Stimulated activated naive B cell treated with anti-CD40 and anti-IgM and Interleukin-4, amounts not matched to agents 10 μg/mL and 1 μg/mL and 100 μg/mL, for 72 hours (primary cell): Measurements from ENCODE around the gene TRABD2B.

ENCODE experiments used
- ATAC-seq, 2 donors: fragments of 150-1000 bp; cut with Tn5 transposase; replicated peaks; 2 replicates each; pipeline ENCODE4 v1.10.0; 2021; ENCODE audit warnings: moderate library complexity in 1 of 2
- DNase-seq: peaks from one replicate; pipeline ENCODE4 v3.0.0; 2021
- H3K27ac Mint-ChIP-seq: one replicate; pipeline ENCODE4 v1.8.0; 2022; ENCODE audit warnings: mild to moderate bottlenecking, mixed read lengths
- H3K27me3 Mint-ChIP-seq, 2 donors: one replicate each; pipeline ENCODE4 v1.8.0; 2022; ENCODE audit warnings: mixed read lengths in 2 of 2
- H3K36me3 Mint-ChIP-seq, 2 donors: one replicate each; pipeline ENCODE4 v1.8.0; 2022; ENCODE audit warnings: mixed read lengths in 2 of 2, mild to moderate bottlenecking in 1 of 2
- H3K4me1 Mint-ChIP-seq, 2 donors: one replicate each; pipeline ENCODE4 v1.8.0; 2022; ENCODE audit warnings: mixed read lengths in 2 of 2, mild to moderate bottlenecking in 1 of 2
- H3K4me3 Mint-ChIP-seq, 2 donors: one replicate each; pipeline ENCODE4 v1.8.0; 2022; ENCODE audit warnings: mild to moderate bottlenecking in 2 of 2, mixed read lengths in 2 of 2, moderate library complexity in 1 of 2
- H3K9me3 Mint-ChIP-seq, 2 donors: one replicate each; pipeline ENCODE4 v1.8.0; 2022; ENCODE audit warnings: mixed read lengths in 2 of 2, mild to moderate bottlenecking in 1 of 2

TRABD2B gene

DNA sequence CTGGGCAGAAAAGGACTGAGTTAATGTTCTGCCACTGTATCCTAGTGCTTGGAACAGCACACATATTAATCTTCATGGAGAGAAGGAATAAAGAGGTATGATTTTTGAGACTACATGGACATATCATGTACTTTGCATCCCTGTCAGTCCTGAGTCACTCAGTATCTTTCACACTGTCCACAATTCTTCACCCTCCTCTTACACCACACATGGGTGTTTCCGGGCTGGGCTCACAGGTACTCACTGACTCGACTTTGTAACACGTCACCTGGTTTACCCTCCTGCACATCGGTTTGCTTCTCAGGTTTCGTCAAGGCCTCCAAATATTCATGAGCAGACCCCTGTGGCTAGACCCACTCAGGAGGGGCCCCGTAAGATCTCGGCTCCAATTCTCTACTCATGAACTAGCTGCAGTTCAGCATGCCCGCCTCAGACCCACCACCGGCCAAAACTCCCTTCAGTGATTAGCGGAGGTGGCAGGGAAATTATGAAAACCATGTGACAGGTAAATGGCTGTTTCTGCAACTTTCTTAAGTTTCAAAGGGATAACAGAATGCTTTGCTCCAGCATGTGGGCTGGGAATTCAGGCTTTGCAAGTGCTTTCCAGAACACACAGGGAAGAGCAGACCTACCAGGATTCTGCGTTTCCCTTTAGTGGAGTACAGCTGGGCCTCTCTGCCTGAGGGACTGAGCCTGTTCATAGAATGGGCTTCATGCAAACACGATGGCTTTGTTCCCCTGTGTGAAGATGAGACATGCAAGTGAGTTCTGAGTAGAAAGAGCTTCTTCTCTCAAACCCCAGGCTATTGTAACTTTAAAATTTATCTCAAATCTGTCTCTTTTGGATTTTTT lies 31.3 kb upstream of the TRABD2B start:
- H3K4me3 Mint-ChIP-seq = no peak overlapping the region
- no peak for ATAC-seq
- no peaks in the 10 kb centered on the region for H3K9me3 Mint-ChIP-seq
- DNase-seq = no peak
- H3K4me1 Mint-ChIP-seq = no peaks in the 10 kb centered on the region
- H3K27me3 Mint-ChIP-seq = peaks cover 8 to 18% of the 10 kb centered on the region in 2 donors
- H3K36me3 Mint-ChIP-seq = no peaks in the 10 kb centered on the region
- no peak overlapping the region for H3K27ac Mint-ChIP-seq

DNA sequence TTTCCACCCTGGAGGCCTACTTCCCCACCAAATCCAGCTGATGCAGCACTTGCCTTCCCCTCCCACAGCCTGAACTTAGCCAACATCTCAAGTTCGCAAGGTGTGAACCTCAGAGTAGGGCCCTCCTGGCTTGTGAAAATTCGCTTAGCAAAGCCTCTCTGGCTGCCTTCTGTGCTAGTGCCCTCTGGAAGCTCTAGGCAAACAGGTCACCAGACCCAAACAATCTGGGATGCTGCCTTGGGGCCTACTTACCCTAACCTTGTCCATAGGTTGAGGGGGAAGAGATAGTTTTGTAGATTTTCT lies 30.3 kb upstream of the TRABD2B start:
- Mint-ChIP-seq H3K36me3 (no peaks in the 10 kb centered on the region), H3K4me3 (no peak overlapping the region), H3K4me1 (no peaks in the 10 kb centered on the region), H3K27me3 (peaks cover 8 to 18% of the 10 kb centered on the region in 2 donors), H3K27ac (no peak overlapping the region), H3K9me3 (no peaks in the 10 kb centered on the region)
- no peak for ATAC-seq
- no peak for DNase-seq

DNA sequence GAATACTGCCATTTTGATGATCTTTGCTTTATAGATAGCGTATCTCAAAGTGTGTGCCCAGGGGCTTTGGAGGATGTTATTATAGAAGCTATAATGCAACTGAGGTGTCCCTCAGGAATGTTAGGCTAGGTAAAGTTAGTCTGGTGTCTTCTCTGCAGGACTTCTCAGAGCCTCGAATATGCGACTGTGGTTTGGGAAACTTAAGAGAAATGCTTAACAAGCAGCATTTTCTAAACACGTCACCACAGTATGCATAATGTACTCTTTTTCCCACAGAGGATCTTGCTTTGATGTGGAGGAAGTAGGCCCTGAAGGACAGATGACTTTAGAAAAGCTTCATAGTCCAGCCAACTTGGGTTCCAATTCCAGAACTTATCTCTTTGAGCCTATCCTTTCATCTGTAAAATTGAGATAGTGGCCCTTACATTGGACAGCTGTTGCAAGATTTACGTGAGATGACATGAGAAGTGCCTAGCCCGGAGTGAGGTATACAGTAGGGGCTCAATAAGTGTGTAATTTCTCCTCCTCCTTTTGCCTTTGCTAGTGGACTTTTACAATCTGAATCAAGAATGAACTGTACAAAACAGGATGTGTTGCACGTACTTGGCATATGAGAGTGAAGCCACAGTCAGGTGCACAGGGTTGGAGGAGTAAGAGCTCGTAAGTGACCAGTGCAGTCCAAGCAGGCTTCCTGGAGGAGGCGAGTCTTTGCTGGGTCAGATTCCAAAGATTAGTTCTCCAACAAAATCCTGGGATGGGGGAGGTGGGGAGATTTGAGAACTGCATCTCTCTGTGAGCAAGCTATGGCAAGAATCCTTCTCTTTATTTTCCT lies 29.7 kb upstream of the TRABD2B start:
- peaks cover 8 to 18% of the 10 kb centered on the region in 2 donors for H3K27me3 Mint-ChIP-seq
- no peaks in the 10 kb centered on the region for H3K9me3 Mint-ChIP-seq
- no peak overlapping the region for H3K27ac Mint-ChIP-seq
- no peaks in the 10 kb centered on the region for H3K4me1 Mint-ChIP-seq
- H3K4me3 Mint-ChIP-seq = no peak overlapping the region
- no peaks in the 10 kb centered on the region for H3K36me3 Mint-ChIP-seq
- ATAC-seq = no peak
- no peak for DNase-seq

DNA sequence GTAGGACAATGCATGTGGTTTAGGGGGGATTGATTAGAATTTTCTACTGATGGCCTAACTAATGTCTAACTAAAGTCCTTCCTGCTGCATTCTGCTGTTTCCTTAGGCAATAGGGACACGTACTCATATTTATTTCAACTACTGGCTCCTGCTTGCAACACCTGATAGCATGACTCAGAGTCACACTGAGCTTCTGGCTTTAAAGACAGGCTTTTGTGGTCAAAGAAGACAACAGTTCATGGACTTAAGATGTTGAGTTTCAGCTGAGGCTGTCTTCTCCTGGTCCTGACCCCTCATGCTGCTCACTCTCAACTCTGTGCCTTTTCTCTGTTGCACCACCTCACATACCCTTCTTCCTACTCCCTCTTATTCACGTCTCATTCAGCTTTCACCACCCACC lies 29.1 kb upstream of the TRABD2B start:
- ATAC-seq (no peak), DNase-seq (no peak)
- Mint-ChIP-seq H3K9me3 (no peaks in the 10 kb centered on the region), H3K4me1 (no peaks in the 10 kb centered on the region), H3K27me3 (peaks cover 12 to 15% of the 10 kb centered on the region in 2 donors), H3K36me3 (no peaks in the 10 kb centered on the region), H3K4me3 (no peak overlapping the region), H3K27ac (no peak overlapping the region)

DNA sequence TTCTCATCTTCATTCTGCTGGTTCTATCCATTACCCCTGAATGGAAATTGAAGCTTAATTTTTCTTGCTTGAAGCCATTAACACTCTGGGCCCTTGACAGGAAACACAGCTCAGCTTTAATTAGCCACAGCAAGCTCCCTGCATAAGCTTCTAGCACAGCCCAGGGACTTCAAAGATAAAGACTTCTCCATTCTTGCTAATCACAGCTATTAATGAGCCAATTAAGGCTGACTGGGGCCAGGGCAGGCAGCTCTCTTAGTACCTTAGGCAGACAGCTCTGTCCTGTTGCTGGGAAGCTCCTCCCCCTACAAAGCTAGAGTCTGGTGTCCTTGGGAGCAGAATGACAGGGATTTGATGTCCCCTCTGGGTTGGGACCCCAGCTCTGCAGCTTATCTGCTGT lies 27.9 kb upstream of the TRABD2B start:
- no peak overlapping the region for H3K4me3 Mint-ChIP-seq
- no peaks in the 10 kb centered on the region for H3K36me3 Mint-ChIP-seq
- H3K27ac Mint-ChIP-seq = no peak overlapping the region
- no peak for DNase-seq
- peaks cover 18 to 21% of the 10 kb centered on the region in 2 donors for H3K27me3 Mint-ChIP-seq
- H3K9me3 Mint-ChIP-seq = no peaks in the 10 kb centered on the region
- H3K4me1 Mint-ChIP-seq = no peaks in the 10 kb centered on the region
- no peak for ATAC-seq

DNA sequence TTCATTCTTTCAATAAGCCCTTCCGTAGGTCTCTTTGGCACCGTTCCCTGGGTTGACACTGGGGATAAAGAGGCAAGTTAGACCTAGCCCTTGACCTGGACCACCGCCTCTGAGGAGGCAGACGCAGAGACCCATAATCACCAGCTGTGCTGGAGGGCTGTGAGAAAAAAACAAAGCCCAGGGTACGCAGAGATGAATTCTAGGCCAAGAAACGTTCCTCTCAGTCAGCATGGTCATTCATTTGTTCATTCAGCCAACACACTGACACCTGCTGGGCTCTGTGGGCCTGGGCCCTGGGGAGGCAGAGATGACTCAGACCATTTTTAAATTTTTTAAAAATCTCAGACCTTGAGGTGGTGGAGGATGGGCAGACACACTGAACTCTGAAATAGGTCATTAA lies 26.3 kb upstream of the TRABD2B start:
- Mint-ChIP-seq H3K4me1 (no peaks in the 10 kb centered on the region), H3K9me3 (no peaks in the 10 kb centered on the region), H3K27ac (no peak overlapping the region), H3K27me3 (peaks cover 12 to 18% of the 10 kb centered on the region in 2 donors), H3K4me3 (no peak overlapping the region), H3K36me3 (no peaks in the 10 kb centered on the region)
- ATAC-seq (no peak), DNase-seq (no peak)

DNA sequence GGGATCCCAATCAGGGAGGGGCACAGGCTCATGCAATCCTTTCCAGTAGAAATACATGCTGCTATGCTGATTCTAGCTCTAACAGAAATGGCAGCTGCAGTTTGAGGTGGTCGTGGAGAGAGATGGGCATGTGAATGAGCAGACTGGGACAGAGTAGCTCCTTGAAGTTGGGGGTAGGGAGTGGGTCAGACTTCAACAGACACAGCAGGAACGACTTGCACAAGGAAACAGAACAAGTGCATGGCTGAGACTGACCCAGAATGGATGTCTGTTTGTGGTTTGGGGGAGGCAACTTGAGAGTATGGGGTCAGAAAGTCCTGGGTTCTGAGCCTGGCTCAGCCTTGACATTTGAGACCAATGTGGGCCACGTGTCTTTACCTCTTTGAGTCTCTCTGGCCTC lies 25.1 kb upstream of the TRABD2B start:
- no peaks in the 10 kb centered on the region for H3K4me1 Mint-ChIP-seq
- H3K27me3 Mint-ChIP-seq = peaks cover 16 to 22% of the 10 kb centered on the region in 2 donors
- no peaks in the 10 kb centered on the region for H3K9me3 Mint-ChIP-seq
- H3K4me3 Mint-ChIP-seq = no peak overlapping the region
- H3K36me3 Mint-ChIP-seq = no peaks in the 10 kb centered on the region
- no peak overlapping the region for H3K27ac Mint-ChIP-seq
- no peak for ATAC-seq
- DNase-seq = no peak

DNA sequence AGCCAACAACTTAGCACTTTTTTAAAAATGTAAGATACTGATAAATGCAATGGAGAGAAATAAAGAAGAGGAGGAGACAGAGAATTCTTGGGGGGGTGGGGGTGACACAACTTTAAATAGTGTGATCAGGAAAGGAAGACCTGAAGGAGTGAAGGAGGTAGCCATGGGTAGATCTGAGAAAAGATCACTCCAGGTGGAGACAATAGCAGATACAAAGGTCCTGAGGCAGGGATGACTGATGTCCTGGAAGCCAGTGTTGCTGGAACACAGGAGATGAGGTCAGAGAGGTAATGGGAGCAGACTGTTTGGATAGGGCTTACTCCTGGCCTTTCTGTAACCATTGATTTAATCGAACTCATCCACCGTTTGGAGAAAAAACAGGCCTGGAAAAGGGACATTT lies 24.6 kb upstream of the TRABD2B start:
- no peak for ATAC-seq
- no peaks in the 10 kb centered on the region for H3K9me3 Mint-ChIP-seq
- no peaks in the 10 kb centered on the region for H3K36me3 Mint-ChIP-seq
- H3K27me3 Mint-ChIP-seq = peaks cover 18 to 22% of the 10 kb centered on the region in 2 donors
- H3K4me1 Mint-ChIP-seq = no peaks in the 10 kb centered on the region
- DNase-seq = no peak
- H3K4me3 Mint-ChIP-seq = no peak overlapping the region
- H3K27ac Mint-ChIP-seq = no peak overlapping the region

DNA sequence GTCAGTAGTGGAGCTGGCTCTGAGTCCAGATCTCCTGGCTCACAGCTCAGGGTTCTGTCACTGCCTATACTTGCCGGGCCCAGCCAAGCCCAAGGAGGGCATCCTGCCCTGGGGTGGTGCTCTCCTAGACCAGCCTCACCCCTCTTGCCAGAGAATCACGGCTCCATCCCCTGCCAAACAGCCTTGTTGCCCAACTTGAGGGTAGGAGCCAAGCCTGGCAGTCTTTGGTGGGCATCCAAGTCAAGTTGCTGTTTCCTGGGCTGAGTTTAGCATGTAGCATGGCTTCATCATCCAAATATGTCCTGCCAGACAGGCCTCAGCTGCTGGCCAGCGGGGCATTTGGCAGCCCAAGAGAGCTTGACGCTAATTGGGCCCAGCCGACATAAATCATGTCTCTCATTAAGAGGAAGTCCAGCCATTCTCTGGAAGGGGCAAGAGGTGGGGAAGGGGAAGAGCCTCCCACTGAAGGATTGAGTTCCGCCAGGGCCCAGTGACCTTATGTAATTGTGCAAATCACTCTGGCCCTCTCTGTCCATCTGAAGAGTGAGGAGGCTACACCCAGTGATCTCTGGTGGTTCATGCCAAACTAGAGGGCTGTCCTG lies 22.6 kb upstream of the TRABD2B start:
- H3K4me1 Mint-ChIP-seq = no peaks in the 10 kb centered on the region
- no peak for ATAC-seq
- DNase-seq = no peak
- no peak overlapping the region for H3K27ac Mint-ChIP-seq
- no peaks in the 10 kb centered on the region for H3K36me3 Mint-ChIP-seq
- no peak overlapping the region for H3K4me3 Mint-ChIP-seq
- no peaks in the 10 kb centered on the region for H3K9me3 Mint-ChIP-seq
- H3K27me3 Mint-ChIP-seq = peaks cover 27 to 31% of the 10 kb centered on the region in 2 donors

DNA sequence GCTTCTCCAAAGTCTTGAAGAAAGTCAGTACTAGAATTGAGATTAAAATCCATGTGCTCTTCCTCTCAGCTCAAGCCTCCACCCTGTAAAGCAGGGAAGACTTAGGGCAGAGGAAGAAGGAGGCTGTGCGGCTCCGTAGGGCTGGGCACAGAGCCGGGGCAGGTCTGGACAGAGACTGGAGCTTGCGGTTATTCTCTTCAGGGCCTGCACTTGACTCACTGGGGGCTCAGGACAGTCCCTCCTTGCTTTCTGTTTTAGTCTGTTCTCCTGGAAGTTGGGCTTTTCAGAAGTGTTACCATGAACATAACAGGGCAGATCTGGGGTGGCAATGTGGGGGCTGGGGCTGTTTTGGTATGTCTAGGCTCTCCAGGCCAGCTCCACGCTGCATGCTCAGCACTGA lies 21.6 kb upstream of the TRABD2B start:
- Mint-ChIP-seq H3K27ac (no peak overlapping the region), H3K4me1 (no peaks in the 10 kb centered on the region), H3K27me3 (peaks cover 27 to 31% of the 10 kb centered on the region in 2 donors), H3K9me3 (no peaks in the 10 kb centered on the region), H3K36me3 (no peaks in the 10 kb centered on the region), H3K4me3 (no peak overlapping the region)
- ATAC-seq (no peak), DNase-seq (no peak)

DNA sequence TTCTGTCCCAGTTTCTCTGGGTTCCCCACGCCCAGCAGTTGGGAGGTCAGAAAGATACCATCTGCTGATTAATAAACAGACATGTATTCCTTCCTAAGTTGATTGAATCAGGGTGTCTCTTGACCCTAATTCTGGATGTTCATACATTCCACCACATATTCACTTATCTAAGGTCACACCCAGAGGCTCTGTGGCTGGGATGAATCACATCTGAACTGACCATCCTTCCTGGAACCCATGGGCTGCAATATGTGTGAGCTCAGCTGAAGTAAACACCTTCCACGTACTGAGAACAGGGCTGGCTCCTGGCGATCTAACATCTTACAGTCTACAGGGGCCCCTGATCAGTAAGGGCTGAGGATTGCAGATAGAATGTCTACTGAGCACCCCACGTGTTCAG lies 20.5 kb upstream of the TRABD2B start:
- DNase-seq = no peak
- Mint-ChIP-seq H3K27me3 (peaks cover 27 to 31% of the 10 kb centered on the region in 2 donors), H3K4me1 (no peaks in the 10 kb centered on the region)

DNA sequence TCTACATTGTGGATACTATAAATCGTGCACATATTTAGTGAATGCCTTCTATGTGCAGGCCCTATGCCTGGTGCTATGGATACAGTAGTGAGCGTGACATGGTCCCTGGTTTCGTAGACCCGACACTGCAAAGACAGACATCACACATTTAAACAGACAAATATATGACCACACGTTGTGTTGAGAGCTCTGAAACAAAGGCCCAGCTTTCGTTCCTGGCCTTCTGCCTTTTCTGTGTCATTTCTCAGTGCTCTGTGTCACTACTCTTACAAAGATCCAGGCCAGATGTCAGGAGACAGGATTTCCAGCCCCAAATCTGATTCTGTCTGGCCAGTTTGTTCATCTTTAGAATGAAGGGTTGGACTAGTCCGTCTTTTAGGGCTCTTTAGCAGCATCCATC lies 19.3 kb upstream of the TRABD2B start:
- ATAC-seq (no peak), DNase-seq (no peak)
- no peaks in the 10 kb centered on the region for H3K4me1 Mint-ChIP-seq
- no peak overlapping the region for H3K4me3 Mint-ChIP-seq
- no peak overlapping the region for H3K27ac Mint-ChIP-seq
- no peaks in the 10 kb centered on the region for H3K36me3 Mint-ChIP-seq
- H3K9me3 Mint-ChIP-seq = no peaks in the 10 kb centered on the region
- peaks cover 27 to 28% of the 10 kb centered on the region in 2 donors for H3K27me3 Mint-ChIP-seq

More for the DNA sequence above, 20.5 kb upstream of the TRABD2B start:
- H3K36me3 Mint-ChIP-seq = no peaks in the 10 kb centered on the region
- H3K27ac Mint-ChIP-seq = no peak overlapping the region
- no peaks in the 10 kb centered on the region for H3K9me3 Mint-ChIP-seq
- H3K4me3 Mint-ChIP-seq = no peak overlapping the region
- no peak for ATAC-seq

DNA sequence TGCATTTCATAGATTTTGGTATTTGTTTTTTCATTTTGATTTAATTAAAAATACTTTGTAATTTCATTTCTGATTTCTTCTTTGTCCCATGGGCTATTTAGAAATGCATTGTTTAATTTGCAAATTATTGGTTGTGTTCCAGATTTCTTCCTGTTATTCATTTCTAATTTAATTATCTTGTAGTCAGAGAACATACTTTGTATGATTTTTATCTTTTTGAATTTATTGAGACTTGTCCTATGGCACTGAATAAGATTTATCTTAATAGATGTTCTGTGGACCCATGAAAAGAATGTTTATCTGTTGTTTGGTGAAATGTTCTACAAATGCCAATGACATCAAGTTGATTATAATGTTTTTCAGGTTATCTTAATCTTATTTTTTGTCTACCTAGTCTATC lies 16.1 kb upstream of the TRABD2B start:
- no peak for ATAC-seq
- H3K4me1 Mint-ChIP-seq = no peaks in the 10 kb centered on the region
- peaks cover 21 to 23% of the 10 kb centered on the region in 2 donors for H3K27me3 Mint-ChIP-seq

DNA sequence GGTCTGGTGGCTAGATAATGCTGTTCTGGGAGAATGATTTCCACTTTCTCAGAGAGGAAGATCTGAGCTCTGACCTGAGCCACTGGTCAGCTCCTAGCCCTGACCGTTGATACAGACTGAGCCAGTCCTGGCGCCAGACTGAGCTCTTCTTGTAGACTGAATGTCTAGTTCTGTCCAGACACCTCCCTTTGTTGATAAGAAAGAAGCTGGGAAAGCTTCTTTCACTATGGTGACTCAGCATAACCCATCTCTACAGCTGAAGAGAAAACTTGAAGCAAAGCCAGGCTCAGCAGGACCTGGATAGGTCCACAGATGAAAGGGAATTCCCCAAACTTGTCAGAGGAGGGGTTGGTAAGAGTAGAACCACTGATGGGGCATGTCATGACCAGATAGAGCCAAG lies 9.9 kb upstream of the TRABD2B start:
- Mint-ChIP-seq H3K27ac (no peak overlapping the region), H3K4me3 (no peak overlapping the region), H3K4me1 (no peaks in the 10 kb centered on the region), H3K27me3 (peaks cover 6 to 7% of the 10 kb centered on the region in 2 donors), H3K36me3 (no peaks in the 10 kb centered on the region), H3K9me3 (no peaks in the 10 kb centered on the region)
- no peak for ATAC-seq
- no peak for DNase-seq

More for the DNA sequence above, 16.1 kb upstream of the TRABD2B start:
- DNase-seq = no peak
- Mint-ChIP-seq H3K9me3 (no peaks in the 10 kb centered on the region), H3K27ac (no peak overlapping the region), H3K36me3 (no peaks in the 10 kb centered on the region), H3K4me3 (no peak overlapping the region)

DNA sequence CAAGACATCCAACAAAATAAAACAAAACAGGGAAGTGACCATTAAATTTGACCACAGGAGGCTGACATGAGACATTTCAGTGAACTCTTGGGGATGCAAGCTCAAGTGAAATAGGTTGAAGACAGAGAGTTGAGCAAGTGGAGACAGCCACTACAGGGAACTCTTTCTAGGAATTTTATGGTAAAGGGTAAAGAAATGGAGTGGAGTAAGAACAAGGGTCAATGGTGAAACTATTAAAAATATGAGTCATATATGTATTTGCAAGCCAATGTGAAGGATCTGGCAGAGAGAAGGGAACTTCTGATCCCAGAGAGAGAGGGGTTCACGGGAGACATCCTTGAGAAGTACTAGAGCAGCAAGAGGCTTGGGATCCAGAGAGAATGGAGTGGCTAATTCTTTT lies 9.1 kb upstream of the TRABD2B start:
- Mint-ChIP-seq H3K9me3 (no peaks in the 10 kb centered on the region), H3K36me3 (no peaks in the 10 kb centered on the region), H3K27ac (no peak overlapping the region), H3K4me1 (no peaks in the 10 kb centered on the region), H3K27me3 (peaks cover 7 to 12% of the 10 kb centered on the region in 2 donors), H3K4me3 (no peak overlapping the region)
- DNase-seq (no peak), ATAC-seq (no peak)
